Measurements from ENCODE around the gene VPREB1. TPM values are rescaled to one million over a fixed set of nuclear protein-coding genes. Genes with fewer than 3 reads are reported as not detected.
"Not testable (repeated sequence)": the region's sequence is repeated elsewhere in the genome, so short reads cannot be mapped to it uniquely, and the experiment has no call there.

Gene VPREB1
- total RNA-seq, 1 experiment from 2014 or later: not detected

GRCh38 chr22:22245935-22246525, 1.4 kb downstream of the VPREB1 start:
- DNase-seq (ENCODE audit: low spot score): no peak

DNA sequence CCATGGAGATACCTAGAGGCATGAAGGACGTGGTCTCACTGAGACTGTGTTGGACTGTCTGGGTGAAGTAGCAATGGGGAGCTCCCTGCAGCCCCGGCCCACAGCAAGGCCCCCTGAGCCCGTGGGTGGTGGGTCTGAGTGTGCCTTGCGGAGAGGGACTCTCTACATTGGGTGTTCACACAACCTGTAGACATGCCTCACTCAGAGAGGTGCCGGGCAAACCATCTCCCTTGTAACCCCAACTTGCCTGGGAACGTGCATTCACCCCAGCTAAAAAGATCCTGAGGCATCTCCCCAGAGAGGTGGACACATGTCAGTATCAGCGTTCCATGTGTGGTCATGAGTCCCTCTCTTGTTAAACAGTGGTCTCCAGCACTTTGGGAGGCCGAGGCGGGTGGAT, 2.1 kb downstream of the VPREB1 start:
- DNase-seq (ENCODE audit: low spot score): no peak

GRCh38 chr22:22248878-22249277, 4.3 kb downstream of the VPREB1 start:
- DNase-seq (ENCODE audit: low spot score): no peak

GRCh38 chr22:22250651-22251050, 6.1 kb downstream of the VPREB1 start:
- not testable (repeated sequence) for DNase-seq (ENCODE audit: low spot score)

GRCh38 chr22:22256133-22256532, 11.5 kb downstream of the VPREB1 start:
- not testable (repeated sequence) for DNase-seq (ENCODE audit: low spot score)

- DNase-seq (ENCODE audit: low spot score): not testable (repeated sequence)
Observed at GRCh38 chr22:22258597-22259415, 14.2 kb downstream of the VPREB1 start.

- DNase-seq (ENCODE audit: low spot score): not testable (repeated sequence)
Observed at GRCh38 chr22:22260169-22260568, 15.6 kb downstream of the VPREB1 start.

- DNase-seq (ENCODE audit: low spot score): not testable (repeated sequence)
Observed at GRCh38 chr22:22260586-22260985, 16.0 kb downstream of the VPREB1 start.

- DNase-seq (ENCODE audit: low spot score): not testable (repeated sequence)
Observed at GRCh38 chr22:22262332-22263074, 17.9 kb downstream of the VPREB1 start.

DNA sequence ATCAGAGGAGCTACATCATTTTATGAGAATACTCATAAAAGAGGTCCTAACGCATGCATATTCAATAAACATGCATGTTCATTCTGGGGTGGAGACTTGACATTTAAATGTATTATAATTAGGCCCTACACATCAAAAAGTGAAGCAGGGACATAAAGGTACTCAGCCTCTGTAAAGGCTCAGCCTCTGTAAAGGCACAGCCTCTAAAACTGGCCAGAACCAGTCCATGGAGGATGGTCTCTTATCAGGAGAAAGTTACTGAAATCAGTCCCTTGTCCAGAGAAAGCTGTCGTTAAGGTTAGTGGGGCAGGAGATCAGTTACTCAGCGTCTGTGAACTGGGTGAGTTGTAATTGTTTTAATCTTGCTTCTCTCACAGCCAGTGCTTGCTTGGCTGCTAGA, 19.2 kb downstream of the VPREB1 start:
- not testable (repeated sequence) for DNase-seq (ENCODE audit: low spot score)

GRCh38 chr22:22270036-22270676, 25.6 kb downstream of the VPREB1 start:
- not testable (repeated sequence) for DNase-seq (ENCODE audit: low spot score)

DNA sequence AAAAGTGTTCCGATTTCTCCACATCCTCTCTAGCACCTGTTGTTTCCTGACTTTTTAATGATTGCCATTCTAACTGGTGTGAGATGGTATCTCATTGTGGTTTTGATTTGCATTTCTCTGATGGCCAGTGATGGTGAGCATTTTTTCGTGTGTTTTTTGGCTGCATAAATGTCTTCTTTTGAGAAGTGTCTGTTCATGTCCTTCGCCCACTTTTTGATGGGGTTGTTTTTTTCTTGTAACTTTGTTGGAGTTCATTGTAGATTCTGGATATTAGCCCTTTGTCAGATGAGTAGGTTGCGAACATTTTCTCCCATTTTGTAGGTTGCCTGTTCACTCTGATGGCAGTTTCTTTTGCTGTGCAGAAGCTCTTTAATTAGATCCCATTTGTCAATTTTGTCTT, 32.8 kb downstream of the VPREB1 start:
- not testable (repeated sequence) for DNase-seq (ENCODE audit: low spot score)

- not testable (repeated sequence) for DNase-seq (ENCODE audit: low spot score)
Observed at GRCh38 chr22:22284962-22285756, 40.6 kb downstream of the VPREB1 start.

GRCh38 chr22:22286390-22287105, 42.0 kb downstream of the VPREB1 start:
- not testable (repeated sequence) for DNase-seq (ENCODE audit: low spot score)

- DNase-seq (ENCODE audit: low spot score): not testable (repeated sequence)
Observed at GRCh38 chr22:22287106-22287626, 42.6 kb downstream of the VPREB1 start.

DNA sequence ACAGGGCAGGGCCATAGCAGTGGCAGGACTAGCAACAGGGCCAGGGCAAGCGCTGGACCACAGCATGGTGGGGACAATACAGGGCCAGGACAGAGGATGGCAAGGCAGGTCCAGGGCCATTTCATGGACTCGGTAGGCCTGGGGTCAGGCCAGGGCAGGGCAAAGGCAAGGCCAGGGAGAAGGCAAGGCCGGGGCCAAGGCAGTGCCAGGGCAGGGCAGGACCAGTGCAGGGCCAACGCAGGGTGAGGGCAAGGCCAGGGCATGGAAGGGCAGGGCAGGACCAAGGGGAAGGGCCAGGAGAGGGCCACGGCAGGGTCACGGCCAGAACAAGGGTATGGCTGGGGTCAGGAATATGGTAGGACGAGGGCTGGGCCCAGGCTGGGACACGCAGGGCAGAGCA, 45.1 kb downstream of the VPREB1 start:
- DNase-seq (ENCODE audit: low spot score): not testable (repeated sequence)

DNA sequence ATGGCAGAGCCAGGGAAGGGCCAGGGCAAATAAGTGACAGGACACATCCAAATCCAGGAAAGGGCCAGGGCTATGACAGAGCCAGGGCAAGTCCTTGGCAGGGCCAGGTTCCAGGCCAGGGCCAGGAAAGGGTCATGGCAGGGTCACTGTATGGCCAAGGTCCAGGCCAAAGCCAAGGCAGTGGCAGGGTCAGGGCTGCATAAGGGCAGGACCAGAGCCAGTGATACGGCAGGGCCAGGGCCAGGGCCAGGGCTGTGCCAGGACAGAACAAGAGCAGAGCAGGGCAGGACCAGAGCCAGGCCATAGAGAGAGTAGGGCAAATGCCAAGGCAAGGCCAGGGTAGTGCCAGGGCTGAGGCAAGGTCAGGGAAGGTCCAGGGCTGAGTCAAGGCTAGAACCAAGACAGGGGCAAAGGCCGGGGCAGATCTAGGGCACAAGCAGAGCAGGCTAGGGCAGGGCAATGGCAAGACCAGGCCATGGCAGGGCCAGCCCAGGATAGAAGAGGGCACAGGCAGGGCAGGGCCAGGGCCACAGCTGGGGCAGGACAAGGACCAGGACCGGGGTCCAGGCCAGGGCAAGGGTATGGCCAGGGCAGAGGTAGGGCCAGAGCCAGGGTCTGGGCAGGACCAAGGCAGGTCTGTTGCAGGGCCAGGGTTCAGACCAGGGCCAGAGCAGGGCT, 46.7 kb downstream of the VPREB1 start:
- DNase-seq (ENCODE audit: low spot score): not testable (repeated sequence)

DNA sequence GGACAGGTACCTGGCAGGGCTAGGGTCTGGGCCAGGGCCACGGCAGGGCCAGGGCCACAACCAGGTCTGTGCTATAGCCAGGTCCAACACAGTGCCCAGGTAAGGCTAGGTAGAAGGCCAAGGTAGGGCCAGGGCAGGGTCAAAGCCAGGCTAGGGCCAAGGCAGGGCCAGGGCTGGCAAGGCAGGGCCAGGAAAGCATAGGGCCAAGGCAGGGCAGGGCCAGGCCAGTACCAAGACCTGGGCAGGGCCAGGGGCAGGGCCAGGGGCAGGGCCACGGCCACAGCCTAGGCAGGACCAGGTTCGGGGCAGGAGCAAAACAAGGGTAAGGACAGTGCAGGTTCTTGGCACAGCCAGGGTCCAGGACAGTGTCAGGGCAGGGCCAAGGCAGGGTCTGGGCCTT, 48.1 kb downstream of the VPREB1 start:
- not testable (repeated sequence) for DNase-seq (ENCODE audit: low spot score)

GRCh38 chr22:22293436-22293835, 48.9 kb downstream of the VPREB1 start:
- not testable (repeated sequence) for DNase-seq (ENCODE audit: low spot score)
